Right forelimb (tissue), 1 donor: ENCODE results near the gene INF2.
"Not testable (repeated sequence)": the region's sequence is repeated elsewhere in the genome, so short reads cannot be mapped to it uniquely, and the experiment has no call there.

ENCODE experiments used
- DNase-seq: peaks from one replicate; pipeline ENCODE4 v3.0.0-alpha.2; 2018

The INF2 gene

GRCh38 chr14:104739546-104740516 is 50.4 kb downstream of the INF2 start:
- DNase-seq = no peak

GRCh38 chr14:104741108-104741802 is 51.8 kb downstream of the INF2 start:
- DNase-seq = no peak

GRCh38 chr14:104741803-104742251 is 52.4 kb downstream of the INF2 start:
- no peak for DNase-seq

- DNase-seq = no peak
Observed at GRCh38 chr14:104742586-104743455, 53.4 kb downstream of the INF2 start.

GRCh38 chr14:104743461-104744380 is 54.3 kb downstream of the INF2 start:
- DNase-seq = no peak

GRCh38 chr14:104744484-104744883 is 55.1 kb downstream of the INF2 start:
- DNase-seq = no peak

- DNase-seq = no peak
Observed at GRCh38 chr14:104745431-104745830, 56.0 kb downstream of the INF2 start.

GRCh38 chr14:104746071-104746545 is 56.7 kb downstream of the INF2 start:
- no peak for DNase-seq

- DNase-seq = no peak
Observed at GRCh38 chr14:104746934-104747481, 57.6 kb downstream of the INF2 start.

- no peak for DNase-seq
Observed at GRCh38 chr14:104747876-104748275, 58.5 kb downstream of the INF2 start.

- DNase-seq = no peak
Observed at GRCh38 chr14:104749111-104749649, 59.8 kb downstream of the INF2 start.

- no peak for DNase-seq
Observed at GRCh38 chr14:104750056-104750752, 60.8 kb downstream of the INF2 start.

GRCh38 chr14:104750753-104751057 is 61.3 kb downstream of the INF2 start:
- not testable (repeated sequence) for DNase-seq

GRCh38 chr14:104751539-104752422 is 62.4 kb downstream of the INF2 start:
- DNase-seq = no peak

GRCh38 chr14:104752423-104752734 is 63.0 kb downstream of the INF2 start:
- no peak for DNase-seq

GRCh38 chr14:104752735-104753527 is 63.5 kb downstream of the INF2 start, which contains the start of gene SIVA1:
Gene SIVA1 (plus strand): TSS chr14:104753147. CDS start chr14:104753202, 55 bp downstream.
- DNase-seq = peak; percentile 99

GRCh38 chr14:104753528-104754212 is 64.3 kb downstream of the INF2 start:
- no peak for DNase-seq
